ENCODE measurements around the gene IRF4. TPM values are rescaled to one million over a fixed set of nuclear protein-coding genes. Genes with fewer than 3 reads are reported as not detected.

The IRF4 gene
- total and polyA plus RNA-seq, 11 donors = 0.08 to 4.4 (median 0.30) TPM; not detected in 1

DNA sequence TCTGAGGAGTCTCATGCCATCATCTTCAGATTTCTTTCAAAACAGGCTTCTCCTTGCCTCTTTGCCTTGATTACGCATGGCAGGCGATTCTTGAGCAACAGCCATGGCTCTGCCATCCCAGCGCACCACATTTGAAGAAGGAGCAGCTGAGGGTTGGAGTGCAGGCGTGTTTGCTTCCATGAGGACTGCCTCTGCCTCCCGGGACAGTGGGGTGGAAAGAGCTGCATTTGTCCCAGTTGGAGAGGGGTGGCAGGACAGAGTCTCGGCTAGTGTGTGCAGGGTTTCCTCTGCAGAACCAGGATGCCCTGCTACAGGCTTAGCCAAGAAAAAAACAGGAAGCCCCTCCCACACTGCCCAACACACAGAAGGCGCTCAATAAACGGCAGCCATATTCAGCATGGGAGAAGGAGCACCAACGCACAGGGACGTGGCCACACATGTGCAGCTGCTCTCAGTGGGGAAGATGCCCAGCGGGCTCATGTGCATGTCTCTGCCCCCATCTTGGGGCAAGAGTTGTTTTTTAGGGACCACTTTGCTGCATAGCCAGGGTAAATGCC lies 36.6 kb downstream of the IRF4 start:
- Histone ChIP-seq H3K9me3 (no peaks in the 10 kb centered on the region), H3K4me3 (no peak overlapping the region), H3K4me1 (no peaks in the 10 kb centered on the region), H3K36me3 (no peaks in the 10 kb centered on the region), H3K27ac (no peak overlapping the region), H3K27me3 (peaks cover 0 to 8% (median 0%) of the 10 kb centered on the region in 9 donors)
- intact Hi-C loops (cut with DNase I) = no loop called here
- TF ChIP-seq, protein P1, sequence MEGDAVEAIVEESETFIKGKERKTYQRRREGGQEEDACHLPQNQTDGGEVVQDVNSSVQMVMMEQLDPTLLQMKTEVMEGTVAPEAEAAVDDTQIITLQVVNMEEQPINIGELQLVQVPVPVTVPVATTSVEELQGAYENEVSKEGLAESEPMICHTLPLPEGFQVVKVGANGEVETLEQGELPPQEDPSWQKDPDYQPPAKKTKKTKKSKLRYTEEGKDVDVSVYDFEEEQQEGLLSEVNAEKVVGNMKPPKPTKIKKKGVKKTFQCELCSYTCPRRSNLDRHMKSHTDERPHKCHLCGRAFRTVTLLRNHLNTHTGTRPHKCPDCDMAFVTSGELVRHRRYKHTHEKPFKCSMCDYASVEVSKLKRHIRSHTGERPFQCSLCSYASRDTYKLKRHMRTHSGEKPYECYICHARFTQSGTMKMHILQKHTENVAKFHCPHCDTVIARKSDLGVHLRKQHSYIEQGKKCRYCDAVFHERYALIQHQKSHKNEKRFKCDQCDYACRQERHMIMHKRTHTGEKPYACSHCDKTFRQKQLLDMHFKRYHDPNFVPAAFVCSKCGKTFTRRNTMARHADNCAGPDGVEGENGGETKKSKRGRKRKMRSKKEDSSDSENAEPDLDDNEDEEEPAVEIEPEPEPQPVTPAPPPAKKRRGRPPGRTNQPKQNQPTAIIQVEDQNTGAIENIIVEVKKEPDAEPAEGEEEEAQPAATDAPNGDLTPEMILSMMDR (IDR thresholded peaks at IDR 0.05) = no peak
- no peak for TF ChIP-seq POLR2A (IDR thresholded peaks at IDR 0.05)
- DNase-seq (no peak), ATAC-seq (no peak)
- 76 to 88% (median 82%) methylated on average over 11 of the region's 11 CpGs for WGBS, 4 donors

DNA sequence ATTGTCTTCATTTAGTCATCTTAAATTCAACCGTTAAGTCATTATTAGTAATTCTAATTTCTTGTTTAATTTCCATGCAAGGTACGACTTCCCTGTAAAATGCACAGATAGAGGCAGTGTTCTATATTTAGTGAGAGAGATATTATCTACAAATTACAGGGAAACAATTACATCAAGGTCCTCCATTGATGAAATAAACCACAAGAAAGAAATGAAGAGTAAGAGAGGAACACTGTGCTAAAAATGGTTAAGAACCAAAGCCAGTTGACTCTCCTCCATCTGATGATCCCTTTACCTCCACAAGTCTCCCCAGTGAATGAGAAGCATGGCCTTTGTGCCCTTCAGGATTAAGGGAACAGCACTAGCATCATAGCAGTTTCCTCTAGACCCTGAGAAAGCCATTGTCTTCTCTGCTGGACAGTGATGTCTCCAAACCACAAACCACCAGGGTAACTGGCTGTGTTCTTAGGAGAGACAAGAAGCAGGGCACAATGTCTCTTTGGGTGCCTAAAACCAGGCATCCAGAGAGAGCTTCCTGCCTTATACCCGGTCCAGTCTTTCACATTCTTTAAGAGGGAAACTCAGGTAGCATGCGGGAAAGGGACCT lies 38.1 kb downstream of the IRF4 start:
- intact Hi-C loops (cut with DNase I) = no loop called here

DNA sequence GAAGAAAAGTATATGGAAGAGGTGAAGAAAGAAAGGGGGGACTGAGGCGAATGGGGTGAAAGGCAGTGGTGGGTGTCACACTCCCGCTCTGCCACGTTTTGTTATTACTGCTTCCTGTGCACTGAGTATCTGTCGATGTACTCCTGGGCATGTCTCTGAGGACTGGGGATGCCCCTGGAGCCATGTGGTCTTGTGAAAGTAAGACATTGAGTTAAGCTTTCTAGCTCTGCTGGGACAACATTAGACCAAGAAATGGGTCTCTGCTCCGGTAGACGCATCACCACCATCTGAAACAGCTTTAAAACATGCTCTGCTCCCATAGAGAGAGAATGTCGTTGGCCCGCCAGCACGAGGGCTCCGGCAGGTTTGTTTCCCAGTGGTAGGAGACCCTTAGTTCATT lies 40.0 kb downstream of the IRF4 start:
- H3K36me3 ChIP-seq = no peaks in the 10 kb centered on the region
- intact Hi-C loops (cut with DNase I) = no loop called here

More for the DNA sequence above, 38.1 kb downstream of the IRF4 start:
- H3K4me1 ChIP-seq = no peaks in the 10 kb centered on the region
- ATAC-seq = no peak
- no peak overlapping the region for H3K4me3 ChIP-seq
- no peaks in the 10 kb centered on the region for H3K9me3 ChIP-seq
- H3K27ac ChIP-seq = no peak overlapping the region
- 79 to 85% (median 83%) methylated on average over 4 of the region's 4 CpGs for WGBS, 4 donors
- peaks cover 0 to 8% (median 0%) of the 10 kb centered on the region in 9 donors for H3K27me3 ChIP-seq
- DNase-seq = no peak
- TF ChIP-seq, protein P1 (IDR thresholded peaks at IDR 0.05) = no peak
- TF ChIP-seq POLR2A (IDR thresholded peaks at IDR 0.05) = no peak
- no peaks in the 10 kb centered on the region for H3K36me3 ChIP-seq

DNA sequence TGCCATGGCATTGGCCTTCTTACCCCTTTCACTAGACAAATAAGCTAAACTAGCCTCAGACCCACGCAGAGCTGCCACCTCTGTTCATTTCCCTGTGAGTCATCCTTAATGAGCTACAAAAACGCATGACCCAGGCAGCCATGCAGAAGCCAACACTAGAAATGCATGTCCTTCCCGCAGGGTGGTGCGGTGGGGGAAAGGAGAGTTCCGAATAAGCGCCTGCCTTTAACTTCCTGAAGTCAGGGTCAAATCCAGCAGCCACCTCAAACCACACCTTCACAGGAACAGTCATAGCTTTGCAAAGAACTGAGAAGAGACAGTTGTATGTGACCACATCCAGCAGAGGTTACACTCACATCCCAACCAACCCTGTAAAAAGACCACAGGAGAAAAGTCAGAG lies 40.4 kb downstream of the IRF4 start:
- no peak for TF ChIP-seq POLR2A (IDR thresholded peaks at IDR 0.05)
- TF ChIP-seq, protein P1 (IDR thresholded peaks at IDR 0.05) = no peak
- Histone ChIP-seq H3K9me3 (no peaks in the 10 kb centered on the region), H3K4me1 (peaks cover 0 to 8% (median 0%) of the 10 kb centered on the region in 12 donors), H3K4me3 (no peak overlapping the region), H3K27me3 (peaks cover 0 to 8% (median 0%) of the 10 kb centered on the region in 9 donors), H3K36me3 (no peaks in the 10 kb centered on the region), H3K27ac (no peak overlapping the region)
- no peak for ATAC-seq
- intact Hi-C loops (cut with DNase I) = no loop called here
- DNase-seq = no peak
- 75 to 83% (median 79%) methylated on average over 6 of the region's 6 CpGs for WGBS, 4 donors

More for the DNA sequence above, 40.0 kb downstream of the IRF4 start:
- Histone ChIP-seq H3K9me3 (no peaks in the 10 kb centered on the region), H3K4me3 (no peak overlapping the region), H3K27me3 (peaks cover 0 to 8% (median 0%) of the 10 kb centered on the region in 9 donors), H3K27ac (no peak overlapping the region), H3K4me1 (peaks cover 0 to 4% (median 0%) of the 10 kb centered on the region in 12 donors)
- no peak for DNase-seq
- 81 to 92% (median 89%) methylated on average over 10 of the region's 10 CpGs for WGBS, 4 donors
- ATAC-seq = no peak
- TF ChIP-seq, protein P1 (IDR thresholded peaks at IDR 0.05) = no peak
- TF ChIP-seq POLR2A (IDR thresholded peaks at IDR 0.05) = no peak
